ENCODE measurements around the gene SMARCD3.

The SMARCD3 gene

GRCh38 chr7:151247611-151248345 is 716 bp downstream of the SMARCD3 start:
- no peak for DNase-seq (ENCODE audit: low spot score)

- no peak for DNase-seq (ENCODE audit: low spot score)
These were observed 1.5 kb downstream of the SMARCD3 start for GRCh38 chr7:151246851-151247580.

- DNase-seq (ENCODE audit: low spot score), result no peak
These were observed 2.2 kb downstream of the SMARCD3 start for GRCh38 chr7:151246102-151246850.

GRCh38 chr7:151245360-151246101 is 3.0 kb downstream of the SMARCD3 start:
- DNase-seq (ENCODE audit: low spot score), result peak; percentile 53

GRCh38 chr7:151244841-151245346 is 3.6 kb downstream of the SMARCD3 start:
- no peak for DNase-seq (ENCODE audit: low spot score)

GRCh38 chr7:151244196-151244840 is 4.2 kb downstream of the SMARCD3 start:
- DNase-seq (ENCODE audit: low spot score), result peak; percentile 75

GRCh38 chr7:151243408-151244195 is 4.9 kb downstream of the SMARCD3 start:
- DNase-seq (ENCODE audit: low spot score), result peak; percentile 69

GRCh38 chr7:151243045-151243349 is 5.5 kb downstream of the SMARCD3 start:
- no peak for DNase-seq (ENCODE audit: low spot score)

- no peak for DNase-seq (ENCODE audit: low spot score)
These were observed 6.1 kb downstream of the SMARCD3 start for GRCh38 chr7:151242159-151243044.

- DNase-seq (ENCODE audit: low spot score), result no peak
These were observed 6.8 kb downstream of the SMARCD3 start for GRCh38 chr7:151241755-151242096.

GRCh38 chr7:151240942-151241754 is 7.3 kb downstream of the SMARCD3 start:
- no peak for DNase-seq (ENCODE audit: low spot score)

GRCh38 chr7:151240536-151240935 is 8.0 kb downstream of the SMARCD3 start:
- DNase-seq (ENCODE audit: low spot score), result no peak

GRCh38 chr7:151239837-151240459 is 8.5 kb downstream of the SMARCD3 start:
- DNase-seq (ENCODE audit: low spot score), result no peak

GRCh38 chr7:151238924-151239836 is 9.3 kb downstream of the SMARCD3 start:
- no peak for DNase-seq (ENCODE audit: low spot score)

- no peak for DNase-seq (ENCODE audit: low spot score)
These were observed 10.2 kb downstream of the SMARCD3 start for GRCh38 chr7:151238190-151238810.

- no peak for DNase-seq (ENCODE audit: low spot score)
These were observed 11.0 kb downstream of the SMARCD3 start for GRCh38 chr7:151237244-151238189.

Measured in hematopoietic multipotent progenitor cell treated with erythropoietin and hydrocortisone succinate and interleukin-3 and kit ligand, for 17 days (in vitro differentiated cells).